ENCODE measurements around the gene TIE1. TPM values are rescaled to one million over a fixed set of nuclear protein-coding genes. Genes with fewer than 3 reads are reported as not detected.

Gene TIE1
- total and polyA plus RNA-seq, 2 experiments from 2014 or later = 0.21 TPM; not detected in 1

DNA sequence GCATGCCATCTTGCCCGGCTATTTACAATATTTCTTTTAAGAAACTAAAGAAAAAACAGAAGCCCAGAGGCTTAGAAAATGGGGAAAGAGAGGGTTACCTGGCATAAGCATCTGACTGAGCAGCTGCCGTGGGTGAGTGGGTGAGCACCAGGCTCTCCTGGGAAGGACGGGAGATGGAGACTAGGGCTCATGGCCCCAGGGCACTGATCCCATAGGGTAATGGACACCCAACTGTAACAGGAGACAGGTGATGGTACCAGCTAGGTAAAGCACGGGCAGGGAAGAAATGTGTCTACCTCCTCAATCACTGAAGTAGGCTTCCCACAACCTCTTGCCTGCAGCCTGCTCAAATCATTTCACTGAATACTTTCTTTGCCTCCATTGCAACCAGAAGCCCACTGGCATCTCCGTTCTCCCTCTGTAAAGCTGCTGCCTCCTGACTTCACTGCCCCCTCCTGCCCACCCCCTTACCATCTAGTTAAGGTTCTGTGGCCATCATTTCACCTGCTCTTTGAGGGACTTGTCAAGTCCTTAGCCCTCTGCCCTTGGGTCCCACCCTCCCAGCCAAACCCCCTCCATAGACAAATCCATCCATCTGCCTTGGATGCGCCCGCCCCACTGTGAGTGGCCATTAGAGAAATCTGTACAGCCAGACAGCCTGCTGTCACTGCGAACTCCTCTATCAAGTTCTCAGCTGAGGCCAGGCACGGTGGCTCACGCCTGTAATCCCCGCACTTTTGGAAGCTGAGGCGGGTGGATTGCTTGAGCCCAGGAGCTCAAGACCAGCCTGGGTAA lies 24.8 kb upstream of the TIE1 start:
- Histone ChIP-seq H3K9me3 (ENCODE audit: low read depth) (no peaks in the 10 kb centered on the region), H3K9ac (no peak overlapping the region), H3K4me2 (ENCODE audit: unreplicated experiment) (no peak overlapping the region), H3F3A (ENCODE audit: insufficient read depth) (no peaks in the 10 kb centered on the region), H3K9me2 (ENCODE audit: insufficient read depth) (no peaks in the 10 kb centered on the region), H2AFZ (no peak overlapping the region), H3K36me3 (ENCODE audit: low read depth) (no peaks in the 10 kb centered on the region), H4K20me1 (ENCODE audit: insufficient read depth) (no peaks in the 10 kb centered on the region), H3K79me2 (ENCODE audit: insufficient read depth) (no peaks in the 10 kb centered on the region), H3K4me3 (no peak overlapping the region), H3K27me3 (replicated peaks; ENCODE audit: insufficient read depth) (no peaks in the 10 kb centered on the region), H3K27ac (no peak overlapping the region), H3K4me1 (ENCODE audit: insufficient read depth) (no peaks in the 10 kb centered on the region)
- TF ChIP-seq EZH2 (IDR thresholded peaks at IDR 0.05; ENCODE audit: insufficient read depth, poor library complexity, severe bottlenecking) = no peak
- no peak for TF ChIP-seq EZH2phosphoT487 (IDR thresholded peaks at IDR 0.05; ENCODE audit: insufficient read depth, low read depth)
- WGBS, 2 experiments (ENCODE audit: low coverage in 1 of 2, low lambda C conversion rate in 2 of 2, missing lambda C conversion rate in 2 of 2) = 71 to 74% methylated on average over 12 of the region's 12 CpGs
- DNase-seq = no peak
- in situ Hi-C loops (cut with MboI) = no loop called here

DNA sequence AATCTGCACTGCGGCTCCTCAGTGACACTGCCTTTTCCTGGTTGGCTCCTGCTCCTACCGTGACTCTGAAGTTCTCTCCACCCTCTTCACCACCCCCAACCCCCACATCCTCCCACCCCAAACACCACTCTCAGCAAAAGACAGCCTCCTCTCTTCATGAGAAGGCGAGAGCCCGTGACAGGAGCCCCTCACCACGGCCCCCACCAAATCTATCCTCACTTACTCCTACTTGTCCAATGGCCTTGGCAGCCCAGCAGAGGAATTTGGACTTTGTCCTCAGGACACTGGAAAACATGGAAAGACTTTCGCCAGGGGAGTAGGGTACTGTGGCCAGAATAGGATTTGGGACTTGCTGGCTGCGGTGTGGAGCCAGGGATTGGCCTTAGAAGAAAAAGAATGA lies 24.1 kb upstream of the TIE1 start:
- H3K4me2 ChIP-seq (ENCODE audit: unreplicated experiment) = no peak overlapping the region
- no peaks in the 10 kb centered on the region for H3K36me3 ChIP-seq (ENCODE audit: low read depth)
- no peak overlapping the region for H2AFZ ChIP-seq
- H3K79me2 ChIP-seq (ENCODE audit: insufficient read depth) = no peaks in the 10 kb centered on the region
- no peak overlapping the region for H3K27ac ChIP-seq
- no peaks in the 10 kb centered on the region for H3K9me3 ChIP-seq (ENCODE audit: low read depth)
- H4K20me1 ChIP-seq (ENCODE audit: insufficient read depth) = no peaks in the 10 kb centered on the region
- H3K9ac ChIP-seq = no peak overlapping the region
- in situ Hi-C loops (cut with MboI) = no loop called here
- no peaks in the 10 kb centered on the region for H3F3A ChIP-seq (ENCODE audit: insufficient read depth)
- H3K4me1 ChIP-seq (ENCODE audit: insufficient read depth) = no peaks in the 10 kb centered on the region
- no peaks in the 10 kb centered on the region for H3K27me3 ChIP-seq (replicated peaks; ENCODE audit: insufficient read depth)
- no peaks in the 10 kb centered on the region for H3K9me2 ChIP-seq (ENCODE audit: insufficient read depth)
- 57 to 66% methylated on average over 6 to 7 of the region's 7 CpGs for WGBS, 2 experiments (ENCODE audit: low coverage in 1 of 2, low lambda C conversion rate in 2 of 2, missing lambda C conversion rate in 2 of 2)
- no peak for DNase-seq
- no peak overlapping the region for H3K4me3 ChIP-seq
- TF ChIP-seq EZH2 (IDR thresholded peaks at IDR 0.05; ENCODE audit: insufficient read depth, poor library complexity, severe bottlenecking) = no peak

DNA sequence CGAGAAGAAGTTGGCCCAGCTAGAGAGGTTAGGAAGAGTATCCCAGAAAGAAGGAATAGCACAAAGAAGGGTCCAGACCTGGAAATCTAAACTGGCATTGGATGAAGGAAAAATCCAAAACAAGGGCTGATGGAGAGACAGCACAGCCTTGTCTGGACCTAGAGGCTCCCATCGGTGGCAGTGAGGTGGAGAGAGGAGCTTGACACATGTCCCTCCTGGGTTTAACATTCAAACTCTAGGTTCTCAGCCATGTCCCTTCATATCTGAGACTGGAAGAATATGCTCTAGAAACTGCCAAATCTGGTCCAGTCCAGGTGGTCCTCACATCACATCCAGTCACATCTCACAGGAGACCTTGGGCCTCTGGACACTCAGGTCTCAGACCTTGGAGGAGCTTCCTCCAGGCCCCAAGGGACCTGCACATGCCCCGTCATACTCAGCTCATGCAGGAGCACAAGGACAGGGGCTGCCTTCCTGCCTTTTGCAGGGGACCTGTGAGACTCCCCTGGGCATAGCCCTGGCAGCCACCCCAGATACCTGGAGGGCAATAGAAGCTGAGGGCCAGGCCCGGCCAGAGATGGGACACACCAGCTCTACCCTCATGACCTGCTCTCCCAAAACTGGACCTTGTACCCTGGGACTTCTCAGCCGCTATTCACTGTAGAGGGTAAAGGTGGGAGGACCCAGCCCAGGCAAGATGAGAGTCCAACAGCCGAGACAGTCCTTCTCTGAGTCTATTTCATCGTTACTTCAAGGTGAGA lies 23.5 kb upstream of the TIE1 start:
- Histone ChIP-seq H3K9me2 (ENCODE audit: insufficient read depth) (no peaks in the 10 kb centered on the region), H3K4me1 (ENCODE audit: insufficient read depth) (no peaks in the 10 kb centered on the region), H3F3A (ENCODE audit: insufficient read depth) (no peaks in the 10 kb centered on the region), H4K20me1 (ENCODE audit: insufficient read depth) (no peaks in the 10 kb centered on the region), H3K27me3 (replicated peaks; ENCODE audit: insufficient read depth) (no peaks in the 10 kb centered on the region), H3K4me3 (no peak overlapping the region), H3K9ac (no peak overlapping the region), H3K4me2 (ENCODE audit: unreplicated experiment) (no peak overlapping the region), H3K9me3 (ENCODE audit: low read depth) (no peaks in the 10 kb centered on the region), H2AFZ (no peak overlapping the region), H3K27ac (no peak overlapping the region), H3K79me2 (ENCODE audit: insufficient read depth) (no peaks in the 10 kb centered on the region), H3K36me3 (ENCODE audit: low read depth) (no peaks in the 10 kb centered on the region)
- in situ Hi-C loops (cut with MboI) = no loop called here
- TF ChIP-seq EZH2 (IDR thresholded peaks at IDR 0.05; ENCODE audit: insufficient read depth, poor library complexity, severe bottlenecking) = no peak
- TF ChIP-seq EZH2phosphoT487 (IDR thresholded peaks at IDR 0.05; ENCODE audit: insufficient read depth, low read depth) = no peak
- WGBS, 2 experiments (ENCODE audit: low coverage in 1 of 2, low lambda C conversion rate in 2 of 2, missing lambda C conversion rate in 2 of 2) = 66 to 68% methylated on average over 7 of the region's 7 CpGs
- DNase-seq = no peak

DNA sequence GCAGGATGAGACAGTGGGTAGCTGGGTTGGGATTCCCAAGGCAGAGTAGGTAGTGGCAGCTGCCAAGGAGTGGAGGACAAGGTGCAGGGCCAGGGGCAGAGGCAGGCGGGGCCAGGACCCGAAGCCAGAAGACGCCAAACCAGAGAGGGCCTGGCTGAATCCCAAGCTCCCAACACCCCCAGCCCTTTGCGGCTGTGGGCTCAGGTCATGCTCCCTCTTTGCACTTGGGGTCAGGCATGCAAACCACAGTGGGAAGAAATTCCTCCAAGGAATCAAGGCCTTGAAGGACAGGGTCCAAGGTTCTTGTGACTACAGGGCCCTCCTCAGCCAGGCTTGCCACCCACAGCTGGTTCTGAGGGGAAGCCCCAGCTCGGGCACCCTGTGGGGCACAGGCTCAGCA lies 21.6 kb upstream of the TIE1 start:
- H3F3A ChIP-seq (ENCODE audit: insufficient read depth) = no peaks in the 10 kb centered on the region
- no peak overlapping the region for H2AFZ ChIP-seq
- in situ Hi-C loops (cut with MboI) = no loop called here
- 53 to 58% methylated on average over 5 of the region's 5 CpGs for WGBS, 2 experiments (ENCODE audit: low coverage in 1 of 2, low lambda C conversion rate in 2 of 2, missing lambda C conversion rate in 2 of 2)
- H3K27me3 ChIP-seq (replicated peaks; ENCODE audit: insufficient read depth) = no peaks in the 10 kb centered on the region
- H3K9ac ChIP-seq = no peak overlapping the region
- no peak overlapping the region for H3K27ac ChIP-seq
- H3K9me2 ChIP-seq (ENCODE audit: insufficient read depth) = no peaks in the 10 kb centered on the region
- no peak overlapping the region for H3K4me2 ChIP-seq (ENCODE audit: unreplicated experiment)
- TF ChIP-seq EZH2phosphoT487 (IDR thresholded peaks at IDR 0.05; ENCODE audit: insufficient read depth, low read depth) (no peak), EZH2 (IDR thresholded peaks at IDR 0.05; ENCODE audit: insufficient read depth, poor library complexity, severe bottlenecking) (no peak)
- H3K4me1 ChIP-seq (ENCODE audit: insufficient read depth) = no peaks in the 10 kb centered on the region
- no peak for DNase-seq
- H3K4me3 ChIP-seq = no peak overlapping the region
- no peaks in the 10 kb centered on the region for H3K79me2 ChIP-seq (ENCODE audit: insufficient read depth)
- H4K20me1 ChIP-seq (ENCODE audit: insufficient read depth) = no peaks in the 10 kb centered on the region
- no peaks in the 10 kb centered on the region for H3K9me3 ChIP-seq (ENCODE audit: low read depth)
- no peaks in the 10 kb centered on the region for H3K36me3 ChIP-seq (ENCODE audit: low read depth)
